Stimulated activated memory B cell treated with anti-CD40 and anti-IgM and Interleukin-4, amounts not matched to agents 10 μg/mL and 1 μg/mL and 100 μg/mL, for 72 hours (primary cell): Measurements from ENCODE around the gene CYLD.

Experiments
- ATAC-seq: fragments of 150-1000 bp; cut with Tn5 transposase; 2 replicates; pipeline ENCODE4 v1.10.0; 2021
- H3K27ac Mint-ChIP-seq: one replicate; pipeline ENCODE4 v1.8.0; 2022; ENCODE audit warnings: mild to moderate bottlenecking, mixed read lengths
- H3K27me3 Mint-ChIP-seq: one replicate; pipeline ENCODE4 v1.8.0; 2022; ENCODE audit warnings: mixed read lengths
- H3K36me3 Mint-ChIP-seq: one replicate; pipeline ENCODE4 v1.8.0; 2022; ENCODE audit warnings: mixed read lengths
- H3K4me1 Mint-ChIP-seq: one replicate; pipeline ENCODE4 v1.8.0; 2022; ENCODE audit warnings: mixed read lengths
- H3K4me3 Mint-ChIP-seq: one replicate; pipeline ENCODE4 v1.8.0; 2022; ENCODE audit warnings: mild to moderate bottlenecking, moderate library complexity, mixed read lengths
- H3K9me3 Mint-ChIP-seq: one replicate; pipeline ENCODE4 v1.8.0; 2022; ENCODE audit warnings: mixed read lengths

CYLD gene

GRCh38 chr16:50743581-50744225 is 1.8 kb downstream of the CYLD start:
- no peak for ATAC-seq
- Mint-ChIP-seq H3K9me3 (no peaks in the 10 kb centered on the region), H3K27ac (peak overlapping the region; percentile 90), H3K27me3 (no peaks in the 10 kb centered on the region), H3K4me3 (peak overlapping the region; percentile 88), H3K36me3 (peaks cover 42% of the 10 kb centered on the region), H3K4me1 (peaks cover 65% of the 10 kb centered on the region)

- H3K4me1 Mint-ChIP-seq, result peaks cover 69% of the 10 kb centered on the region
- peak overlapping the region; percentile 88 for H3K4me3 Mint-ChIP-seq
- peaks cover 38% of the 10 kb centered on the region for H3K36me3 Mint-ChIP-seq
- no peak for ATAC-seq
- H3K27me3 Mint-ChIP-seq, result no peaks in the 10 kb centered on the region
- peak overlapping the region; percentile 90 for H3K27ac Mint-ChIP-seq
- no peaks in the 10 kb centered on the region for H3K9me3 Mint-ChIP-seq
These were observed 3.0 kb downstream of the CYLD start for GRCh38 chr16:50744881-50745280.

- peaks cover 32% of the 10 kb centered on the region for H3K36me3 Mint-ChIP-seq
- H3K27me3 Mint-ChIP-seq, result no peaks in the 10 kb centered on the region
- H3K4me1 Mint-ChIP-seq, result peaks cover 59% of the 10 kb centered on the region
- no peaks in the 10 kb centered on the region for H3K9me3 Mint-ChIP-seq
- ATAC-seq, result no peak
- H3K4me3 Mint-ChIP-seq, result peak overlapping the region; percentile 88
- H3K27ac Mint-ChIP-seq, result peak overlapping the region; percentile 90
These were observed 4.1 kb downstream of the CYLD start for GRCh38 chr16:50745940-50746339.

- H3K4me1 Mint-ChIP-seq, result peaks cover 51% of the 10 kb centered on the region
- peak; percentile 72 for ATAC-seq
These were observed 5.5 kb downstream of the CYLD start for GRCh38 chr16:50747207-50747956.

GRCh38 chr16:50751528-50751927 is 9.6 kb downstream of the CYLD start:
- no peak for ATAC-seq
- H3K4me1 Mint-ChIP-seq, result peaks cover 35% of the 10 kb centered on the region
- H3K36me3 Mint-ChIP-seq, result peaks cover 37% of the 10 kb centered on the region
- no peaks in the 10 kb centered on the region for H3K27me3 Mint-ChIP-seq
- H3K9me3 Mint-ChIP-seq, result no peaks in the 10 kb centered on the region
- no peak overlapping the region for H3K27ac Mint-ChIP-seq
- H3K4me3 Mint-ChIP-seq, result no peak overlapping the region

More at GRCh38 chr16:50747207-50747956, 5.5 kb downstream of the CYLD start:
- peaks cover 39% of the 10 kb centered on the region for H3K36me3 Mint-ChIP-seq
- no peaks in the 10 kb centered on the region for H3K9me3 Mint-ChIP-seq
- peak overlapping the region; percentile 70 for H3K27ac Mint-ChIP-seq
- H3K27me3 Mint-ChIP-seq, result no peaks in the 10 kb centered on the region
- H3K4me3 Mint-ChIP-seq, result peak overlapping the region; percentile 50

GRCh38 chr16:50752471-50753235 is 10.8 kb downstream of the CYLD start:
- Mint-ChIP-seq H3K27me3 (no peaks in the 10 kb centered on the region), H3K4me1 (peaks cover 28% of the 10 kb centered on the region), H3K36me3 (peaks cover 30% of the 10 kb centered on the region), H3K9me3 (no peaks in the 10 kb centered on the region), H3K27ac (no peak overlapping the region), H3K4me3 (no peak overlapping the region)
- no peak for ATAC-seq

GRCh38 chr16:50756473-50756872 is 14.6 kb downstream of the CYLD start:
- Mint-ChIP-seq H3K36me3 (peaks cover 50% of the 10 kb centered on the region), H3K9me3 (no peaks in the 10 kb centered on the region), H3K4me3 (no peak overlapping the region), H3K27ac (no peak overlapping the region), H3K4me1 (peaks cover 44% of the 10 kb centered on the region), H3K27me3 (no peaks in the 10 kb centered on the region)
- ATAC-seq, result no peak

GRCh38 chr16:50761267-50761666 is 19.4 kb downstream of the CYLD start:
- Mint-ChIP-seq H3K36me3 (peaks cover 73% of the 10 kb centered on the region), H3K9me3 (peaks cover 5% of the 10 kb centered on the region), H3K4me1 (peaks cover 64% of the 10 kb centered on the region), H3K27me3 (no peaks in the 10 kb centered on the region), H3K27ac (no peak overlapping the region), H3K4me3 (no peak overlapping the region)
- ATAC-seq, result peak; percentile 47

GRCh38 chr16:50762241-50762640 is 20.4 kb downstream of the CYLD start:
- no peak overlapping the region for H3K4me3 Mint-ChIP-seq
- H3K27ac Mint-ChIP-seq, result peak overlapping the region; percentile 33
- no peak for ATAC-seq
- peaks cover 71% of the 10 kb centered on the region for H3K4me1 Mint-ChIP-seq
- H3K36me3 Mint-ChIP-seq, result peaks cover 81% of the 10 kb centered on the region
- H3K9me3 Mint-ChIP-seq, result peaks cover 9% of the 10 kb centered on the region
- H3K27me3 Mint-ChIP-seq, result no peaks in the 10 kb centered on the region

- H3K4me3 Mint-ChIP-seq, result no peak overlapping the region
These were observed 21.3 kb downstream of the CYLD start for GRCh38 chr16:50763211-50763610.

GRCh38 chr16:50765260-50765659 is 23.4 kb downstream of the CYLD start:
- ATAC-seq, result no peak
- Mint-ChIP-seq H3K27ac (no peak overlapping the region), H3K36me3 (peaks cover 82% of the 10 kb centered on the region)

More at GRCh38 chr16:50763211-50763610, 21.3 kb downstream of the CYLD start:
- Mint-ChIP-seq H3K27ac (no peak overlapping the region), H3K4me1 (peaks cover 64% of the 10 kb centered on the region), H3K27me3 (no peaks in the 10 kb centered on the region), H3K36me3 (peaks cover 75% of the 10 kb centered on the region), H3K9me3 (peaks cover 9% of the 10 kb centered on the region)
- no peak for ATAC-seq

GRCh38 chr16:50765861-50766260 is 24.0 kb downstream of the CYLD start:
- no peaks in the 10 kb centered on the region for H3K27me3 Mint-ChIP-seq
- no peak overlapping the region for H3K4me3 Mint-ChIP-seq
- no peak overlapping the region for H3K27ac Mint-ChIP-seq
- H3K9me3 Mint-ChIP-seq, result peaks cover 15% of the 10 kb centered on the region
- no peak for ATAC-seq
- H3K36me3 Mint-ChIP-seq, result peaks cover 82% of the 10 kb centered on the region
- H3K4me1 Mint-ChIP-seq, result peaks cover 66% of the 10 kb centered on the region

More at GRCh38 chr16:50765260-50765659, 23.4 kb downstream of the CYLD start:
- H3K4me1 Mint-ChIP-seq, result peaks cover 72% of the 10 kb centered on the region
- H3K9me3 Mint-ChIP-seq, result peaks cover 15% of the 10 kb centered on the region
- no peak overlapping the region for H3K4me3 Mint-ChIP-seq
- H3K27me3 Mint-ChIP-seq, result no peaks in the 10 kb centered on the region

GRCh38 chr16:50767197-50767596 is 25.3 kb downstream of the CYLD start:
- peaks cover 59% of the 10 kb centered on the region for H3K4me1 Mint-ChIP-seq
- H3K4me3 Mint-ChIP-seq, result no peak overlapping the region
- peaks cover 15% of the 10 kb centered on the region for H3K9me3 Mint-ChIP-seq
- ATAC-seq, result no peak
- no peak overlapping the region for H3K27ac Mint-ChIP-seq
- peaks cover 84% of the 10 kb centered on the region for H3K36me3 Mint-ChIP-seq
- H3K27me3 Mint-ChIP-seq, result no peaks in the 10 kb centered on the region

GRCh38 chr16:50771366-50771765 is 29.5 kb downstream of the CYLD start:
- H3K36me3 Mint-ChIP-seq, result peaks cover 66% of the 10 kb centered on the region
- H3K27me3 Mint-ChIP-seq, result no peaks in the 10 kb centered on the region
- no peak overlapping the region for H3K27ac Mint-ChIP-seq
- H3K9me3 Mint-ChIP-seq, result peaks cover 10% of the 10 kb centered on the region
- no peak overlapping the region for H3K4me3 Mint-ChIP-seq
- ATAC-seq, result no peak
- peaks cover 38% of the 10 kb centered on the region for H3K4me1 Mint-ChIP-seq

GRCh38 chr16:50774405-50774804 is 32.5 kb downstream of the CYLD start:
- ATAC-seq, result no peak
- H3K36me3 Mint-ChIP-seq, result peaks cover 63% of the 10 kb centered on the region
- H3K27ac Mint-ChIP-seq, result no peak overlapping the region
- H3K4me1 Mint-ChIP-seq, result peaks cover 30% of the 10 kb centered on the region
- H3K9me3 Mint-ChIP-seq, result peaks cover 3% of the 10 kb centered on the region
- H3K4me3 Mint-ChIP-seq, result no peak overlapping the region
- no peaks in the 10 kb centered on the region for H3K27me3 Mint-ChIP-seq
